RWPE2 (cell line): ENCODE measurements around the gene CNTN4.

Source experiments
- ATAC-seq: fragments of 200-7000 bp; cut with Tn5 transposase; 3 replicates; pipeline ENCODE4 v1.9.1; 2021; ENCODE audit warnings: low read depth
- DNase-seq: peaks from one replicate; pipeline ENCODE4 v3.0.0-alpha.2; 2020; ENCODE audit warnings: low spot score
- H3K27ac ChIP-seq: fragments of 450-650 bp; 2 replicates; pipeline ENCODE4 v1.5.1; 2017; ENCODE audit warnings: mild to moderate bottlenecking; ENCODE audit not compliant: poor library complexity, severe bottlenecking
- H3K27me3 ChIP-seq: fragments of 250-450 bp; sonication (Bioruptor Pico); 2 replicates; pipeline ENCODE4 v1.5.1; 2021; ENCODE audit warnings: mild to moderate bottlenecking, moderate library complexity; ENCODE audit not compliant: insufficient read depth, poor library complexity, severe bottlenecking
- H3K36me3 ChIP-seq: fragments of 250-450 bp; sonication (Bioruptor Pico); 2 replicates; pipeline ENCODE4 v1.5.1; 2020; ENCODE audit warnings: low read depth, mild to moderate bottlenecking, moderate library complexity
- H3K4me1 ChIP-seq: fragments of 250-450 bp; sonication (Bioruptor Pico); 2 replicates; pipeline ENCODE4 v1.5.1; 2021; ENCODE audit warnings: mild to moderate bottlenecking, moderate library complexity; ENCODE audit not compliant: insufficient read depth, poor library complexity, severe bottlenecking
- H3K4me3 ChIP-seq: fragments of 250-450 bp; sonication (Bioruptor Pico); 2 replicates; pipeline ENCODE4 v1.5.1; 2021; ENCODE audit warnings: mild to moderate bottlenecking, moderate library complexity; ENCODE audit not compliant: severe bottlenecking
- H3K9me3 ChIP-seq: fragments of 250-450 bp; sonication (Bioruptor Pico); 2 replicates; pipeline ENCODE4 v1.5.1; 2021; ENCODE audit warnings: mild to moderate bottlenecking, moderate library complexity; ENCODE audit not compliant: severe bottlenecking
- CTCF ChIP-seq: fragments of 450-650 bp; IDR thresholded peaks from one replicate; pipeline ENCODE4 v1.5.1; 2017; ENCODE audit warnings: mild to moderate bottlenecking, moderate library complexity; ENCODE audit not compliant: poor library complexity, severe bottlenecking

CNTN4 gene

GRCh38 chr3:3066378-3066777, 967.7 kb downstream of the CNTN4 start:
- Histone ChIP-seq H3K4me1 (no peaks in the 10 kb centered on the region), H3K27me3 (no peaks in the 10 kb centered on the region), H3K9me3 (no peaks in the 10 kb centered on the region), H3K4me3 (no peak overlapping the region), H3K27ac (no peak overlapping the region), H3K36me3 (no peaks in the 10 kb centered on the region)
- no peak for TF ChIP-seq CTCF
- no peak for ATAC-seq
- no peak for DNase-seq

- H3K36me3 ChIP-seq, result no peaks in the 10 kb centered on the region
- H3K4me3 ChIP-seq, result no peak overlapping the region
- ATAC-seq, result no peak
- no peaks in the 10 kb centered on the region for H3K4me1 ChIP-seq
- H3K9me3 ChIP-seq, result no peaks in the 10 kb centered on the region
- H3K27me3 ChIP-seq, result no peaks in the 10 kb centered on the region
- no peak overlapping the region for H3K27ac ChIP-seq
- no peak for TF ChIP-seq CTCF
- no peak for DNase-seq
Measured at GRCh38 chr3:3066910-3067309, 968.2 kb downstream of the CNTN4 start.

- no peaks in the 10 kb centered on the region for H3K27me3 ChIP-seq
- DNase-seq (no peak), ATAC-seq (peak; percentile 12; the same call in 1 of the 3 replicates)
- H3K27ac ChIP-seq, result no peak overlapping the region
- H3K36me3 ChIP-seq, result no peaks in the 10 kb centered on the region
- TF ChIP-seq CTCF, result no peak
- no peaks in the 10 kb centered on the region for H3K9me3 ChIP-seq
- H3K4me1 ChIP-seq, result no peaks in the 10 kb centered on the region
- no peak overlapping the region for H3K4me3 ChIP-seq
Measured at GRCh38 chr3:3068358-3068881, 969.8 kb downstream of the CNTN4 start.

GRCh38 chr3:3069723-3070122, 971.1 kb downstream of the CNTN4 start:
- DNase-seq, result no peak
- Histone ChIP-seq H3K27ac (no peak overlapping the region), H3K36me3 (no peaks in the 10 kb centered on the region), H3K4me1 (no peaks in the 10 kb centered on the region), H3K4me3 (no peak overlapping the region), H3K9me3 (no peaks in the 10 kb centered on the region), H3K27me3 (no peaks in the 10 kb centered on the region)
- ATAC-seq, result peak; percentile 73
- TF ChIP-seq CTCF, result no peak

GRCh38 chr3:3071136-3071535, 972.5 kb downstream of the CNTN4 start:
- Histone ChIP-seq H3K27me3 (no peaks in the 10 kb centered on the region), H3K27ac (no peak overlapping the region), H3K4me1 (no peaks in the 10 kb centered on the region), H3K36me3 (no peaks in the 10 kb centered on the region), H3K9me3 (no peaks in the 10 kb centered on the region), H3K4me3 (no peak overlapping the region)
- DNase-seq (no peak), ATAC-seq (no peak)
- TF ChIP-seq CTCF, result no peak
